ENCODE data around the gene COL25A1.

- no peak for TF ChIP-seq CTCF (IDR thresholded peaks at IDR 0.05)
- no peak for TF ChIP-seq POLR2A (IDR thresholded peaks at IDR 0.05)
These were observed 424.6 kb downstream of the COL25A1 start for GRCh38 chr4:108877821-108878220.
